ENCODE measurements around the gene OR6B2. TPM values are rescaled to one million over a fixed set of nuclear protein-coding genes. Genes with fewer than 3 reads are reported as not detected.

OR6B2 gene
- total and polyA plus RNA-seq, 10 donors, result not detected

DNA sequence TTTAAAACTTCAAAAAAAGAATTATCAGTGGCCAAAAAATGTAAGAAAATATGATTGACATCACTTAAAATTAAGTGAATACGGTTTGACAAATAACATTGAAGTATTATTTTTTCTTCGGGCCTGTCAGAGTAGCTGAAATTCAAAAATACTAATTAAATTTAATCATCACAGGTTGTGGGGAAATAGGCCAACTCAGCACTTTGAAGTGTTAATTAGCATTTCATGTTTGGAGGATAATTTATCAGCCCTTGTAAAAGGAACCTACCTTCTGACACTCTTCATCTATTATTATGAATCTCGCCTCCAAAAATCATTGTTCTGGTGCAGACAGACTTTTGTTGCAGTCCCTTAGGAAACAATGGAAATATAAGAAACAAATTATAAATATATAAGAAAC is 40.7 kb upstream of the OR6B2 start:
- WGBS, 5 donors, result 84 to 93% (median 89%) methylated on average over 3 of the region's 3 CpGs
- peaks cover 0 to 30% (median 0%) of the 10 kb centered on the region in 7 donors for H3K27me3 ChIP-seq (replicated peaks in 1 of 7)
- TF ChIP-seq, protein P1, sequence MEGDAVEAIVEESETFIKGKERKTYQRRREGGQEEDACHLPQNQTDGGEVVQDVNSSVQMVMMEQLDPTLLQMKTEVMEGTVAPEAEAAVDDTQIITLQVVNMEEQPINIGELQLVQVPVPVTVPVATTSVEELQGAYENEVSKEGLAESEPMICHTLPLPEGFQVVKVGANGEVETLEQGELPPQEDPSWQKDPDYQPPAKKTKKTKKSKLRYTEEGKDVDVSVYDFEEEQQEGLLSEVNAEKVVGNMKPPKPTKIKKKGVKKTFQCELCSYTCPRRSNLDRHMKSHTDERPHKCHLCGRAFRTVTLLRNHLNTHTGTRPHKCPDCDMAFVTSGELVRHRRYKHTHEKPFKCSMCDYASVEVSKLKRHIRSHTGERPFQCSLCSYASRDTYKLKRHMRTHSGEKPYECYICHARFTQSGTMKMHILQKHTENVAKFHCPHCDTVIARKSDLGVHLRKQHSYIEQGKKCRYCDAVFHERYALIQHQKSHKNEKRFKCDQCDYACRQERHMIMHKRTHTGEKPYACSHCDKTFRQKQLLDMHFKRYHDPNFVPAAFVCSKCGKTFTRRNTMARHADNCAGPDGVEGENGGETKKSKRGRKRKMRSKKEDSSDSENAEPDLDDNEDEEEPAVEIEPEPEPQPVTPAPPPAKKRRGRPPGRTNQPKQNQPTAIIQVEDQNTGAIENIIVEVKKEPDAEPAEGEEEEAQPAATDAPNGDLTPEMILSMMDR (IDR thresholded peaks at IDR 0.05 in 8 of 11, conservative IDR thresholded peaks at IDR 0.05 in 3 of 11), result no peak
- TF ChIP-seq POLR2A (IDR thresholded peaks at IDR 0.05) (no peak), POLR2AphosphoS5 (IDR thresholded peaks at IDR 0.05) (no peak)
- DNase-seq, result no peak
- no peak overlapping the region for H3K4me3 ChIP-seq
- H3K36me3 ChIP-seq, result no peaks in the 10 kb centered on the region
- H3K4me1 ChIP-seq, result no peaks in the 10 kb centered on the region
- H3K27ac ChIP-seq, result no peak overlapping the region
- peaks cover 0 to 19% (median 13%) of the 10 kb centered on the region in 8 donors for H3K9me3 ChIP-seq
- intact Hi-C loops (cut with DNase I; ENCODE audit: low total_unique reads), result no loop called here

DNA sequence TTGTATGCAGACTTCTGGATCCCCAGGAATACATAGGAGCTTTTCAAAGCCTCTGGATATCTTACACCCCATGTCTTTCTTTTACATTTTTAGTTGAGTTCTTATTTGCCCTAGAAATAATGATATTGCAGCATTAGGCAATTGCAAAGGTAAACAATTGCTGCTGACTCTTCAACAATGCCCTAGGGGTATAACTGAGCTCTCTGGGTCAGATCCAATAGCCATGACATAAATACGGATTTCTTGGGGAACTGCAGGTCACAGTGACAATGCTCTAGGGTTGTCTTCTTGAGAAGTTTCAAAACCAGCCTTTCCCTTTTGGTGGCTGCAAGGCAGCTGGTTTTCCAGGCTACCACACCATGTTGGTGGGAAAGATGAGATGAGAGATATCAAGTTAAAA is 39.6 kb upstream of the OR6B2 start:
- Histone ChIP-seq H3K36me3 (no peaks in the 10 kb centered on the region), H3K27ac (no peak overlapping the region), H3K9me3 (peaks cover 0 to 11% (median 7%) of the 10 kb centered on the region in 8 donors), H3K4me1 (no peaks in the 10 kb centered on the region), H3K4me3 (no peak overlapping the region), H3K27me3 (replicated peaks in 1 of 7) (peaks cover 0 to 25% (median 3%) of the 10 kb centered on the region in 7 donors)
- 67 to 88% (median 79%) methylated on average over 1 of the region's 1 CpG for WGBS, 5 donors
- TF ChIP-seq POLR2A (IDR thresholded peaks at IDR 0.05), result no peak
- TF ChIP-seq POLR2AphosphoS5 (IDR thresholded peaks at IDR 0.05), result no peak
- TF ChIP-seq, protein P1 (IDR thresholded peaks at IDR 0.05 in 8 of 11, conservative IDR thresholded peaks at IDR 0.05 in 3 of 11), result no peak
- no peak for DNase-seq
- intact Hi-C loops (cut with DNase I; ENCODE audit: low total_unique reads), result loop anchor here (10.0 kb wide), 1 partner anchor 365 kb away; the partner anchor contains the start of gene GPC1

DNA sequence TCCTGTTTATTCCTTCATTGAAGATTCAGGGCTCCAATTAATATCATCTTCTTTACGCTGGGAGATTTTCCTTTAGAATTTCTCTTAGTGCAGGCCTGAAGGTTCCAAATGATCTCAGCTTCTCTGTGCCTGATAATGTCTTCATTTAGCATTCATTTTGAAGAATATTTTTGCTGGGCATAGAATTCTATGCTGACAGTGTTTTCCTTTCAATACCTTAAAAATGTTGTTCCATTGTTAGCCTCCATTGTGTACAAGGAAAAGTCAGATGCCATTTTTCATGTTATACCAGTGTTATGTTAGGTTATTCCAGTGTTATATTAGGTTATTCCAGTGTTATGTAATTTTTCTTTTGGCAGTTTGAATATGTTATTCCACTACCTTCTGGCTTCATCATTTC is 38.0 kb upstream of the OR6B2 start:
- no peak overlapping the region for H3K27ac ChIP-seq
- peaks cover 0 to 11% (median 7%) of the 10 kb centered on the region in 8 donors for H3K9me3 ChIP-seq
- H3K4me3 ChIP-seq, result no peak overlapping the region
- H3K27me3 ChIP-seq (replicated peaks in 1 of 7), result peaks cover 0 to 19% (median 3%) of the 10 kb centered on the region in 7 donors
- TF ChIP-seq, protein P1 (IDR thresholded peaks at IDR 0.05 in 8 of 11, conservative IDR thresholded peaks at IDR 0.05 in 3 of 11), result no peak
- TF ChIP-seq POLR2AphosphoS5 (IDR thresholded peaks at IDR 0.05), result no peak
- no peak for TF ChIP-seq POLR2A (IDR thresholded peaks at IDR 0.05)
- WGBS, 5 donors, result 94 to 100% (median 97%) methylated on average over 1 of the region's 1 CpG
- no peak for DNase-seq
- no peaks in the 10 kb centered on the region for H3K36me3 ChIP-seq
- H3K4me1 ChIP-seq, result no peaks in the 10 kb centered on the region
- intact Hi-C loops (cut with DNase I; ENCODE audit: low total_unique reads), result loop anchor here (10.0 kb wide), 1 partner anchor 367 kb away; the partner anchor contains the start of gene GPC1

DNA sequence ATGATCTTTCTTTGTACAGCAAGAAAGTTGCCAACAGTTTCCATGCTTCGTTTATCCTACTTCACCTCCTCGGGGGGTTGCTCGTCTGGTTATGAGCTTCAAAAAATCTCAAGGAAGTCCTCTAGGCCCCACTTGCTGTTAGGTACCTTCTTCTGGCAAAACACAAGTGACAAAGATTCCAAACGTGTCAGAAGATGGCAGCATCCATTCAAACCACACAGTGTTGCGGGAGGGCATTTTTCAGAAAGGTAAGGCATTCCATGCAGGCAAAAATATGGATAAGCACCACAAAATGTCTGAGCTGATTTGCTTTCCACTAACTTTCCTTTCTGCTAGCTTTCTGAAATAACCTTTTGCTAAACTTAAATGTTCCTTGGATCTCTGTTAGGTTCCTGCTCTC is 36.3 kb upstream of the OR6B2 start:
- Histone ChIP-seq H3K4me1 (no peaks in the 10 kb centered on the region), H3K27me3 (replicated peaks in 1 of 7) (peaks cover 0 to 19% (median 3%) of the 10 kb centered on the region in 7 donors), H3K27ac (no peak overlapping the region), H3K9me3 (peaks cover 0 to 11% (median 7%) of the 10 kb centered on the region in 8 donors), H3K36me3 (no peaks in the 10 kb centered on the region), H3K4me3 (no peak overlapping the region)
- intact Hi-C loops (cut with DNase I; ENCODE audit: low total_unique reads), result loop anchor here (10.0 kb wide), 1 partner anchor 368 kb away; the partner anchor contains the start of gene GPC1
- 68 to 77% (median 73%) methylated on average over 5 of the region's 5 CpGs for WGBS, 5 donors
- TF ChIP-seq POLR2A (IDR thresholded peaks at IDR 0.05) (no peak), POLR2AphosphoS5 (IDR thresholded peaks at IDR 0.05) (no peak)
- TF ChIP-seq, protein P1 (IDR thresholded peaks at IDR 0.05 in 8 of 11, conservative IDR thresholded peaks at IDR 0.05 in 3 of 11), result no peak
- no peak for DNase-seq

Data from spleen (tissue), 11 donors.